Mesothelial cell of epicardium (in vitro differentiated cells): ENCODE data around the gene RELT. TPM values are rescaled to one million over a fixed set of nuclear protein-coding genes. Genes with fewer than 3 reads are reported as not detected.

ENCODE experiments used
- DNase-seq, 2 experiments: peaks; one replicate each; pipeline ENCODE4 v3.0.0; 2021; ENCODE audit warnings: low spot score in 2 of 2; ENCODE audit not compliant: unreplicated experiment in 2 of 2
- H3K27ac Mint-ChIP-seq: 2 replicates; pipeline ENCODE4 v1.8.0; 2021; ENCODE audit warnings: mixed read lengths
- H3K27me3 Mint-ChIP-seq: 2 replicates; pipeline ENCODE4 v1.8.0; 2021; ENCODE audit warnings: low read depth, mixed read lengths
- H3K36me3 Mint-ChIP-seq: 2 replicates; pipeline ENCODE4 v1.8.0; 2021; ENCODE audit warnings: mixed read lengths
- H3K4me1 Mint-ChIP-seq: 2 replicates; pipeline ENCODE4 v1.8.0; 2021; ENCODE audit warnings: mixed read lengths
- H3K4me3 Mint-ChIP-seq: 2 replicates; pipeline ENCODE4 v1.8.0; 2021; ENCODE audit warnings: mild to moderate bottlenecking, moderate library complexity, mixed read lengths
- H3K9me3 Mint-ChIP-seq: 2 replicates; pipeline ENCODE4 v1.8.0; 2021; ENCODE audit warnings: mixed read lengths
- CTCF ChIP-seq: fragments of 200-600 bp; sonication (generic); IDR thresholded peaks from one replicate; pipeline ENCODE4 v1.5.0; 2021; ENCODE audit warnings: antibody characterized with exemption; ENCODE audit not compliant: unreplicated experiment
- total RNA-seq: library from RNA; stranded (reverse); gene quantifications from 3 replicates; pipeline ENCODE4 v1.2.1, GENCODE V29; 2021

Gene RELT
- total RNA-seq, 1 donor from 2014 or later: 5.1 TPM

- no peak for TF ChIP-seq CTCF
Measured at GRCh38 chr11:73344191-73344607, 32.0 kb upstream of the RELT start.

GRCh38 chr11:73345481-73346160, 30.6 kb upstream of the RELT start:
- DNase-seq: no peak
- peaks cover 12% of the 10 kb centered on the region for H3K4me1 Mint-ChIP-seq
- H3K27ac Mint-ChIP-seq: no peak overlapping the region
- no peak overlapping the region for H3K4me3 Mint-ChIP-seq
- H3K36me3 Mint-ChIP-seq: peaks cover 4% of the 10 kb centered on the region
- no peaks in the 10 kb centered on the region for H3K27me3 Mint-ChIP-seq
- TF ChIP-seq CTCF: no peak
- H3K9me3 Mint-ChIP-seq: no peaks in the 10 kb centered on the region

More at GRCh38 chr11:73344191-73344607, 32.0 kb upstream of the RELT start:
- DNase-seq: no peak
- Mint-ChIP-seq H3K9me3 (no peaks in the 10 kb centered on the region), H3K4me3 (peak overlapping the region; percentile 55), H3K4me1 (peaks cover 12% of the 10 kb centered on the region), H3K27ac (no peak overlapping the region), H3K36me3 (peaks cover 4% of the 10 kb centered on the region), H3K27me3 (no peaks in the 10 kb centered on the region)

DNA sequence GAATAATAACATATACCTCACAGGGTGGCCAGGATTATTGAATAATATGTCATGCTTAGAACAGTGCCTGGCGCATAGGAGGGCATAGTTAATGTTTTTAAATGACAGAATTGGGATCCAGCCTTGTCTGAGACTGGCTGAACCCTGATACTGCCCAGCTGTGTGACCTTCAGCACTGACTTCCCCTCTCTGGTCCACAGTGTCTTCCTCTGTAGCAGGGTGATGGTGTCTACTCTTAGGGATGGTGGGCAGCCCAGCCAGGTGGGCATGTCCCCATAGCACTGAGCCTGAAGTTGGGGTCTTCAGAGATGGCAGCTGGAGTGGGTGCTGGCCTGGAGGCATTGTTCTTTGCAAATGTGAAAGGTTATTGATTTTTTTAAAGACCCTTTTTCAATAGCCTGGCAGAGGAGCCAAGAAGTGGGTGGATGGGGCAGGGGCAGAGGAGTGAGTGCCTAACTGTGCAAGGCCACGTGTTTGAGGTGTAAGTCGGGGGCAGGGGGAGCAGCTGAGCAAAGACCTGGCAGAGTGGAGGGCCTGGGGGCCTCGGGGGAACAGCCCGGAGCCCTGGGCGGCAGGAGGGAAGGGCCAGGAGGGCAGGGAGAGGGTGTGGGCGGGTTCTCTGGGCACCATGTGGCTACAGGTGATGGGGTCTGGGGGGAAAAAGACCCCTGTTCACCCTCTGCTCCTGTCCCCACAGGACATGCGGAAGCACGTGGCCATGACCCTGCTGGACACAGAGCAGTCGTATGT, 29.8 kb upstream of the RELT start:
- H3K36me3 Mint-ChIP-seq: peaks cover 4% of the 10 kb centered on the region
- peaks cover 15% of the 10 kb centered on the region for H3K4me1 Mint-ChIP-seq
- no peak overlapping the region for H3K27ac Mint-ChIP-seq
- TF ChIP-seq CTCF: no peak
- DNase-seq: no peak
- H3K27me3 Mint-ChIP-seq: no peaks in the 10 kb centered on the region
- H3K9me3 Mint-ChIP-seq: no peaks in the 10 kb centered on the region
- H3K4me3 Mint-ChIP-seq: no peak overlapping the region

- Mint-ChIP-seq H3K36me3 (peaks cover 4% of the 10 kb centered on the region), H3K4me1 (peaks cover 15% of the 10 kb centered on the region), H3K4me3 (no peak overlapping the region), H3K9me3 (no peaks in the 10 kb centered on the region), H3K27me3 (no peaks in the 10 kb centered on the region), H3K27ac (no peak overlapping the region)
- TF ChIP-seq CTCF: no peak
- DNase-seq: no peak
Measured at GRCh38 chr11:73347067-73347466, 29.1 kb upstream of the RELT start.

GRCh38 chr11:73348838-73349237, 27.4 kb upstream of the RELT start:
- Mint-ChIP-seq H3K27ac (no peak overlapping the region), H3K27me3 (no peaks in the 10 kb centered on the region), H3K36me3 (peaks cover 8% of the 10 kb centered on the region), H3K4me1 (peaks cover 6% of the 10 kb centered on the region), H3K9me3 (no peaks in the 10 kb centered on the region), H3K4me3 (no peak overlapping the region)
- DNase-seq: no peak
- TF ChIP-seq CTCF: no peak
